Left ventricle myocardium inferior (tissue), 1 donor: ENCODE data around the gene PSMG2. TPM values are rescaled to one million over a fixed set of nuclear protein-coding genes. Genes with fewer than 3 reads are reported as not detected.
"Not testable (repeated sequence)": the region's sequence is repeated elsewhere in the genome, so short reads cannot be mapped to it uniquely, and the experiment has no call there.

Source experiments
- DNase-seq: peaks from one replicate; pipeline ENCODE4 v3.0.0-alpha.2; 2020
- H3K27ac ChIP-seq: fragments of 200-600 bp; replicated peaks from 2 replicates; pipeline ENCODE4 v1.8.0; 2021
- H3K27me3 ChIP-seq: fragments of 200-600 bp; 2 replicates; pipeline ENCODE4 v1.8.0; 2021; ENCODE audit warnings: low read depth
- H3K36me3 ChIP-seq: fragments of 200-600 bp; 2 replicates; pipeline ENCODE4 v1.8.0; 2021
- H3K4me1 ChIP-seq: fragments of 200-600 bp; 2 replicates; pipeline ENCODE4 v1.8.0; 2021
- H3K4me3 ChIP-seq: fragments of 200-600 bp; 2 replicates; pipeline ENCODE4 v1.8.0; 2021; ENCODE audit warnings: mild to moderate bottlenecking, moderate library complexity
- H3K9me3 ChIP-seq: fragments of 200-600 bp; replicated peaks from 2 replicates; pipeline ENCODE4 v1.8.0; 2021
- intact Hi-C: fragments of 100-400 bp; cut with micrococcal nuclease; formaldehyde crosslinking; loops from one replicate; pipeline ENCODE4 v1.11.0; 2022
- total RNA-seq: library from RNA; stranded (reverse); fragmentation: NEBNext Ultra II Directional; extraction: Animal tissue kit (Norgen Biotek cat#: 25700); gene quantifications from one replicate; pipeline ENCODE4 v1.2.1, GENCODE V29; 2021
- TF ChIP-seq, protein P1 (sequence below): fragments of 200-600 bp; IDR thresholded peaks from 2 replicates; pipeline ENCODE4 v1.8.0; 2021; ENCODE audit warnings: antibody characterized with exemption, mild to moderate bottlenecking, borderline replicate concordance
- donor health status: DM: no; HTN: yes; CAD: no; lungs with severe emphysema.

PSMG2 gene
- total RNA-seq, 1 donor from 2014 or later, result 39.5 TPM

DNA sequence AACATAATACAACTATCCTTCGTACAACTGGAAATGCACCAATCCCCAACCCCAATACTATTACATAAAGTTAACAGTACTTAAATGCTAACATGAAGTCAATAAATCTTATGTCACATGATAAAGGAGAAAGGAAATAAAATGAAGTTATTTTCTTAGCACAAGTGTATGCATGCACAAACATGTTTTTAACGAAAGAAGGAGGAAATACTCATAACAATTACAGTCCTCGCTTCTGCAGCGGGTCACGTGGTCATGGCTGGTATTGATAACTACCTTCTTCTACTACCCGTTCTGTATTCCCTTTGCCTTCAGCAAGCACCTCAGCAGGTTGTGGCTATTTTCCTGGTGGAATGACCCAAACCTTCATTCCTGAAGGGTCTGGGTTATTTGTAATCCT is 51.7 kb downstream of the PSMG2 start:
- Histone ChIP-seq H3K4me3 (no peak overlapping the region), H3K4me1 (no peaks in the 10 kb centered on the region), H3K27me3 (peaks cover 3% of the 10 kb centered on the region), H3K27ac (no peak overlapping the region), H3K9me3 (no peaks in the 10 kb centered on the region), H3K36me3 (no peaks in the 10 kb centered on the region)
- intact Hi-C loops, result no loop called here
- TF ChIP-seq, protein P1, sequence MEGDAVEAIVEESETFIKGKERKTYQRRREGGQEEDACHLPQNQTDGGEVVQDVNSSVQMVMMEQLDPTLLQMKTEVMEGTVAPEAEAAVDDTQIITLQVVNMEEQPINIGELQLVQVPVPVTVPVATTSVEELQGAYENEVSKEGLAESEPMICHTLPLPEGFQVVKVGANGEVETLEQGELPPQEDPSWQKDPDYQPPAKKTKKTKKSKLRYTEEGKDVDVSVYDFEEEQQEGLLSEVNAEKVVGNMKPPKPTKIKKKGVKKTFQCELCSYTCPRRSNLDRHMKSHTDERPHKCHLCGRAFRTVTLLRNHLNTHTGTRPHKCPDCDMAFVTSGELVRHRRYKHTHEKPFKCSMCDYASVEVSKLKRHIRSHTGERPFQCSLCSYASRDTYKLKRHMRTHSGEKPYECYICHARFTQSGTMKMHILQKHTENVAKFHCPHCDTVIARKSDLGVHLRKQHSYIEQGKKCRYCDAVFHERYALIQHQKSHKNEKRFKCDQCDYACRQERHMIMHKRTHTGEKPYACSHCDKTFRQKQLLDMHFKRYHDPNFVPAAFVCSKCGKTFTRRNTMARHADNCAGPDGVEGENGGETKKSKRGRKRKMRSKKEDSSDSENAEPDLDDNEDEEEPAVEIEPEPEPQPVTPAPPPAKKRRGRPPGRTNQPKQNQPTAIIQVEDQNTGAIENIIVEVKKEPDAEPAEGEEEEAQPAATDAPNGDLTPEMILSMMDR, result no peak
- DNase-seq, result no peak

DNA sequence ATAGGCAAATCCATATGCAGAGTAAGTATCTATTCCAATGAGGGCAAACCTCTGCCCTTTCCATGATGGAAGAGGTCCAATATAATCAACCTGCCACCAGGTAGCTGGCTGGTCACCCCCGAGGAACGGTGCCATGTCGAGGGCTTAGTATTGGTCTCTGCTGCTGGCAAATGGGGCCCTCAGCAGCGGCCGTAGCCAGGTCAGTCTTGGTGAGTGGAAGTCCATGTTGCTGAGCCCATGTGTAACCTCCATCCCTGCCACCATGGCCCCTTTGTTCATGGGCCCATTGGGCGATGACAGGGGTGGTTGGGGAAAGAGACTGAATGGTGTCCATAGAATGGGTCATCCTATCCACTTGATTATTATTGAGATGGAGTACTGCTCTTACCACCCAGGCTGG is 52.8 kb downstream of the PSMG2 start:
- H3K27ac ChIP-seq, intact Hi-C loops, DNase-seq, H3K36me3 ChIP-seq, H3K9me3 ChIP-seq, H3K4me3 ChIP-seq, H3K4me1 ChIP-seq, H3K27me3 ChIP-seq: not testable (repeated sequence)

DNA sequence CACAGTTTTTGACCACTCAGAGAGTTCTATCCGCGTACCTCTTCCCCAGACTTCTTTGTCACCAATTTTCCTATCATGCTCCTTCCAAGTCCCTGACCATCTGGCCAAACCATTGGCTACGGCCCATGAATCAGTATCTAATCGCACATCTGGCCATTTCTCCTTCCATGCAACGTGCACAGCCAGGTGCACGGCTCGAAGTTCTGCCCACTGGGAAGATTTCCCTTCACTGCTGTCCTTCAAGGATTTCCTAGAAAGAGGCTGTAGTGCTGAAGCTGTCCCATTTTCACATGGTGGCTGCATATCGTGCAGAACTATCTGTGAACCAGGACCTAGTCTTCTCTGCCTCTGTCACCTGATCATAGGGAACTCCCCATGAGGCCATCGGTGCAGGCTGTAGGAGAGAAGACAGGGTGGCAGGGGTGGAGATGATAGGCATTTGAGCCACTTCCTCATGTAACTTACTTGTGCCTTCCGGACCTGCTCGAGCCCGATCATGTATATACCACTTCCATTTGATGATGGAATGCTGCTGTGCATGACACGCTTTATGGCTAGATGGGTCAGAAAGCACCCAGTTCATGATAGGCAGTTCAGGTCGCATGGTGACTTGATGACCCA is 53.9 kb downstream of the PSMG2 start:
- DNase-seq, H3K36me3 ChIP-seq, H3K27ac ChIP-seq, H3K27me3 ChIP-seq, H3K4me3 ChIP-seq, H3K9me3 ChIP-seq, H3K4me1 ChIP-seq, intact Hi-C loops: not testable (repeated sequence)

GRCh38 chr18:12758566-12758965 is 55.7 kb downstream of the PSMG2 start:
- H3K4me3 ChIP-seq, intact Hi-C loops, H3K36me3 ChIP-seq, H3K27me3 ChIP-seq, H3K4me1 ChIP-seq, H3K9me3 ChIP-seq, DNase-seq, H3K27ac ChIP-seq: not testable (repeated sequence)

DNA sequence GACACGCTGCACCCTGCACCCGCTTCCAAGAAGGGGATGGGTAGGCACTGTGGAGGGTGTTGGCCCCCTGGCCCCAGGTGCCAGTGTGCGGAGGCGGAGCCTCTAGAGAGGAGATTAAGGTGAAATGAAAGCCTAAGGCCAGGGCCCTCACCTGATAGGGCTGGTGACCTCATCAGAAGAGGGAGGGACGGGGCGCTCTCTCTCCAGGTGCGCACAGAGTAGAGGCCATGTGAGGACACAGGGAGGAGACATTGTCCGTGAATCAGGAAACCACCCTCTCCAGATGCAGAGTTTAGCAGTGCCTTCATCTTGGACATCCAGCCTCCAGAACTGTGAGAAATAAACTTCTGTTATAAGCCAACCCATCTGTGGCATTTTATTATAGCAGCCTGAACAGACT is 62.3 kb downstream of the PSMG2 start:
- Histone ChIP-seq H3K9me3 (no peaks in the 10 kb centered on the region), H3K4me1 (no peaks in the 10 kb centered on the region), H3K27ac (no peak overlapping the region), H3K36me3 (no peaks in the 10 kb centered on the region), H3K27me3 (no peaks in the 10 kb centered on the region), H3K4me3 (no peak overlapping the region)
- TF ChIP-seq, protein P1, result no peak
- no peak for DNase-seq
- intact Hi-C loops, result no loop called here

DNA sequence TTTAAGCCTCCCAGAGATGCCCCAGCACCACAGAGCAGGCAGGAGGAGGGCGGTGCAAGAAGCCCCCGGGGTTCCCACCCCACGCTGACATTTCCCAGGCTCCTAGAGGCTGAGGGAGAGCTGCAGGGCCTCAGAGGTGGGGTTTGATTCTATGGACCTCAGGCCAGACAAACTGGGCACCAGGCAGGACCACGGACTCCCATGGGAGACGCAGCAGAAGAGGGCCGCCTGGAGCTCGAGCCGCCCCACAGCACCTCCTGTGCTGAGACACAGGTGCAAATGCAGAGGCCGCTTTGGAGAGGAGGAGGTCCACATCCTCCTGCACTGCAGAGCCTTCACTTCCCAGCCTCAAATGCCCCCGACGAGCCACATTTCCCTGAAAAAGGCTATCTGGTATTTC is 62.7 kb downstream of the PSMG2 start:
- DNase-seq, result no peak

GRCh38 chr18:12766986-12767433 is 64.2 kb downstream of the PSMG2 start:
- DNase-seq, result no peak
- no peaks in the 10 kb centered on the region for H3K27me3 ChIP-seq
- H3K36me3 ChIP-seq, result no peaks in the 10 kb centered on the region
- TF ChIP-seq, protein P1, result no peak
- no peaks in the 10 kb centered on the region for H3K9me3 ChIP-seq
- intact Hi-C loops, result no loop called here
- H3K27ac ChIP-seq, result no peak overlapping the region
- H3K4me1 ChIP-seq, result no peaks in the 10 kb centered on the region
- no peak overlapping the region for H3K4me3 ChIP-seq

More for the DNA sequence above, 62.7 kb downstream of the PSMG2 start:
- TF ChIP-seq, protein P1, result no peak
- no peak overlapping the region for H3K27ac ChIP-seq
- H3K4me3 ChIP-seq, result no peak overlapping the region
- no peaks in the 10 kb centered on the region for H3K27me3 ChIP-seq
- no peaks in the 10 kb centered on the region for H3K9me3 ChIP-seq
- no peaks in the 10 kb centered on the region for H3K36me3 ChIP-seq
- intact Hi-C loops, result no loop called here
- H3K4me1 ChIP-seq, result no peaks in the 10 kb centered on the region
